Measurements from ENCODE around the gene GUCA2A.

The GUCA2A gene

GRCh38 chr1:42183957-42184268 is 19.4 kb upstream of the GUCA2A start:
- H3K4me3 ChIP-seq (replicated peaks; ENCODE audit: low read depth, low read length): no peak overlapping the region
- no peak for DNase-seq (ENCODE audit: low read depth)
- TF ChIP-seq CTCF (IDR thresholded peaks at IDR 0.05; ENCODE audit: low read length, missing control alignments): no peak

GRCh38 chr1:42183210-42183956 is 18.8 kb upstream of the GUCA2A start:
- no peak for TF ChIP-seq CTCF (IDR thresholded peaks at IDR 0.05; ENCODE audit: low read length, missing control alignments)

GRCh38 chr1:42181687-42182086 is 17.1 kb upstream of the GUCA2A start:
- no peak for DNase-seq (ENCODE audit: low read depth)
- TF ChIP-seq CTCF (IDR thresholded peaks at IDR 0.05; ENCODE audit: low read length, missing control alignments): no peak
- H3K4me3 ChIP-seq (replicated peaks; ENCODE audit: low read depth, low read length): no peak overlapping the region

More at GRCh38 chr1:42183210-42183956, 18.8 kb upstream of the GUCA2A start:
- DNase-seq (ENCODE audit: low read depth): no peak
- H3K4me3 ChIP-seq (replicated peaks; ENCODE audit: low read depth, low read length): no peak overlapping the region

- DNase-seq (ENCODE audit: low read depth): no peak
- TF ChIP-seq CTCF (IDR thresholded peaks at IDR 0.05; ENCODE audit: low read length, missing control alignments): no peak
- H3K4me3 ChIP-seq (replicated peaks; ENCODE audit: low read depth, low read length): no peak overlapping the region
These were observed 15.4 kb upstream of the GUCA2A start for GRCh38 chr1:42179900-42180329.

GRCh38 chr1:42179275-42179674 is 14.7 kb upstream of the GUCA2A start:
- no peak for TF ChIP-seq CTCF (IDR thresholded peaks at IDR 0.05; ENCODE audit: low read length, missing control alignments)
- peak; percentile 77 for DNase-seq (ENCODE audit: low read depth)
- no peak overlapping the region for H3K4me3 ChIP-seq (replicated peaks; ENCODE audit: low read depth, low read length)

GRCh38 chr1:42178249-42178648 is 13.7 kb upstream of the GUCA2A start:
- DNase-seq (ENCODE audit: low read depth): peak; percentile 29
- no peak overlapping the region for H3K4me3 ChIP-seq (replicated peaks; ENCODE audit: low read depth, low read length)
- no peak for TF ChIP-seq CTCF (IDR thresholded peaks at IDR 0.05; ENCODE audit: low read length, missing control alignments)

GRCh38 chr1:42177541-42177981 is 13.0 kb upstream of the GUCA2A start:
- H3K4me3 ChIP-seq (replicated peaks; ENCODE audit: low read depth, low read length): no peak overlapping the region
- no peak for TF ChIP-seq CTCF (IDR thresholded peaks at IDR 0.05; ENCODE audit: low read length, missing control alignments)
- peak; percentile 84 for DNase-seq (ENCODE audit: low read depth)

All from fibroblast of pulmonary artery (primary cell).